Cardiac fibroblast (primary cell): ENCODE results near the gene SYT1.

ENCODE experiments used
- DNase-seq, 2 donors: peaks; one replicate each; pipeline versions ENCODE4 v3.0.0 to v3.0.0-alpha.2; 2010; ENCODE audit warnings: low read depth in 2 of 2
- H3K4me3 ChIP-seq, 2 donors: replicated peaks in 1 of 2; 1 replicate in 1 of 2; 2 replicates in 1 of 2; pipeline ENCODE4 v1.5.1; 2011; ENCODE audit warnings: low read depth in 2 of 2, low read length in 2 of 2, mild to moderate bottlenecking in 2 of 2, moderate library complexity in 1 of 2
- CTCF ChIP-seq: IDR thresholded peaks from one replicate; pipeline ENCODE4 v1.5.1; 2011; ENCODE audit warnings: low read depth, mild to moderate bottlenecking, low read length, inconsistent platforms

SYT1 gene

GRCh38 chr12:79083181-79083580, 218.6 kb downstream of the SYT1 start:
- DNase-seq: peak; percentile 3 to 9
- TF ChIP-seq CTCF: no peak
- no peak overlapping the region for H3K4me3 ChIP-seq

GRCh38 chr12:79085106-79085682, 220.6 kb downstream of the SYT1 start:
- TF ChIP-seq CTCF: no peak
- no peak for DNase-seq
- no peak overlapping the region for H3K4me3 ChIP-seq

GRCh38 chr12:79086541-79087296, 222.1 kb downstream of the SYT1 start:
- DNase-seq: no peak
- TF ChIP-seq CTCF: no peak
- H3K4me3 ChIP-seq: no peak overlapping the region

- no peak overlapping the region for H3K4me3 ChIP-seq
- no peak for TF ChIP-seq CTCF
- DNase-seq: peak in 1 of 2 donors; percentile 2
Observed at GRCh38 chr12:79098530-79098929, 234.0 kb downstream of the SYT1 start.

- no peak for TF ChIP-seq CTCF
- DNase-seq: no peak
- no peak overlapping the region for H3K4me3 ChIP-seq
Observed at GRCh38 chr12:79108962-79109361, 244.4 kb downstream of the SYT1 start.

- TF ChIP-seq CTCF: no peak
- no peak for DNase-seq
- no peak overlapping the region for H3K4me3 ChIP-seq
Observed at GRCh38 chr12:79114896-79115295, 250.3 kb downstream of the SYT1 start.

GRCh38 chr12:79115743-79116142, 251.2 kb downstream of the SYT1 start:
- no peak for DNase-seq
- H3K4me3 ChIP-seq: no peak overlapping the region
- no peak for TF ChIP-seq CTCF
